ENCODE data around the gene RAI1.

GRCh38 chr17:17708816-17709215, 27.6 kb downstream of the RAI1 start:
- TF ChIP-seq POLR2AphosphoS5 (IDR thresholded peaks at IDR 0.05; ENCODE audit: borderline replicate concordance, low read depth, low read length), result no peak
- TF ChIP-seq EZH2 (IDR thresholded peaks at IDR 0.05), result no peak
